GM12892 (cell line): Measurements from ENCODE around the gene RELL2.

Experiments used
- DNase-seq: peaks from one replicate; pipeline ENCODE4 v3.0.0; 2011; ENCODE audit not compliant: insufficient read length
- FAIRE-seq: peaks from 2 replicates; lab custom pipeline; 2011; peaks lifted over from hg19 to GRCh38; lab: Jason Lieb, UNC
- POLR2A ChIP-seq: IDR thresholded peaks from 2 replicates; pipeline ENCODE4 v1.6.1; 2011; ENCODE audit warnings: low read depth, low read length, control low read depth
- POLR2AphosphoS5 ChIP-seq: IDR thresholded peaks from 2 replicates; pipeline ENCODE4 v1.6.1; 2011; ENCODE audit warnings: low read depth, low read length, control low read depth
- TAF1 ChIP-seq: IDR thresholded peaks from 2 replicates; pipeline ENCODE4 v1.6.1; 2011; ENCODE audit warnings: low read depth, mild to moderate bottlenecking, control low read depth, low read length, borderline replicate concordance

Gene RELL2

GRCh38 chr5:141639357-141640050, 2.7 kb downstream of the RELL2 start:
- FAIRE-seq = no peak
- TF ChIP-seq POLR2A = no peak
- TF ChIP-seq POLR2AphosphoS5 = no peak; the same call in 1 of the 2 replicates
- no peak for TF ChIP-seq TAF1
- DNase-seq = no peak

GRCh38 chr5:141640051-141640415, 3.2 kb downstream of the RELL2 start:
- FAIRE-seq (no peak), DNase-seq (no peak)
- no peak for TF ChIP-seq TAF1

- DNase-seq (no peak), FAIRE-seq (no peak)
- TF ChIP-seq POLR2AphosphoS5 (no peak), TAF1 (no peak), POLR2A (no peak)
Measured at GRCh38 chr5:141640698-141641097, 3.9 kb downstream of the RELL2 start.

- DNase-seq = no peak
- FAIRE-seq = peak; percentile 84
- TF ChIP-seq POLR2AphosphoS5 = no peak
- TF ChIP-seq TAF1 = no peak
- no peak for TF ChIP-seq POLR2A
Measured at GRCh38 chr5:141641634-141642267, 5.0 kb downstream of the RELL2 start.

- DNase-seq (no peak), FAIRE-seq (no peak)
- TF ChIP-seq POLR2A (no peak), POLR2AphosphoS5 (no peak), TAF1 (no peak)
Measured at GRCh38 chr5:141646026-141646425, 9.2 kb downstream of the RELL2 start.

GRCh38 chr5:141647242-141647641, 10.4 kb downstream of the RELL2 start:
- DNase-seq (no peak), FAIRE-seq (no peak)
- TF ChIP-seq TAF1 (no peak), POLR2AphosphoS5 (no peak), POLR2A (no peak)

- TF ChIP-seq POLR2AphosphoS5 (no peak), TAF1 (no peak), POLR2A (no peak)
- DNase-seq = no peak
- FAIRE-seq = no peak
Measured at GRCh38 chr5:141647851-141648250, 11.1 kb downstream of the RELL2 start.

GRCh38 chr5:141649056-141649688, 12.4 kb downstream of the RELL2 start:
- TF ChIP-seq POLR2A (no peak), POLR2AphosphoS5 (no peak), TAF1 (no peak)
- FAIRE-seq = no peak
- DNase-seq = no peak

GRCh38 chr5:141649972-141650371, 13.2 kb downstream of the RELL2 start:
- FAIRE-seq = no peak
- no peak for TF ChIP-seq POLR2AphosphoS5
- TF ChIP-seq POLR2A = no peak
- TF ChIP-seq TAF1 = no peak
- DNase-seq = no peak

- DNase-seq (peak; percentile 99), FAIRE-seq (peak; percentile 84)
- TF ChIP-seq TAF1 (no peak), POLR2A (peak; percentile 70; the same call in 1 of the 2 replicates), POLR2AphosphoS5 (0 out of 2 replicates have a peak, but pooled peaks have one; percentile 26)
Measured at GRCh38 chr5:141650851-141651727, 14.3 kb downstream of the RELL2 start, which contains the start of gene FCHSD1. TSS of gene FCHSD1 (minus strand) at chr5:141651418. CDS start at chr5:141651368, 50 bp downstream.

GRCh38 chr5:141651728-141652105, 14.9 kb downstream of the RELL2 start:
- no peak for DNase-seq
- TF ChIP-seq POLR2A = no peak
- TF ChIP-seq POLR2AphosphoS5 = no peak
- no peak for TF ChIP-seq TAF1
- FAIRE-seq = peak; percentile 57

GRCh38 chr5:141654298-141654697, 17.5 kb downstream of the RELL2 start:
- no peak for TF ChIP-seq POLR2A
- no peak for TF ChIP-seq POLR2AphosphoS5
- TF ChIP-seq TAF1 = no peak
- no peak for DNase-seq
- no peak for FAIRE-seq
